Measurements from ENCODE around the gene SLC35E1. TPM values are rescaled to one million over a fixed set of nuclear protein-coding genes. Genes with fewer than 3 reads are reported as not detected.
A peak's percentile ranks its signal among the peaks of the same experiment; 100 is the strongest.
"Not testable (repeated sequence)": the region's sequence is repeated elsewhere in the genome, so short reads cannot be mapped to it uniquely, and the experiment has no call there.

Gene SLC35E1
- polyA plus RNA-seq, 3 donors = 40.0 to 42.8 (median 42.4) TPM

- DNase-seq (ENCODE audit: low read depth in 3 of 3, low spot score in 2 of 3) = no peak
Observed at GRCh38 chr19:16559780-16560276, 12.4 kb downstream of the SLC35E1 start.

DNA sequence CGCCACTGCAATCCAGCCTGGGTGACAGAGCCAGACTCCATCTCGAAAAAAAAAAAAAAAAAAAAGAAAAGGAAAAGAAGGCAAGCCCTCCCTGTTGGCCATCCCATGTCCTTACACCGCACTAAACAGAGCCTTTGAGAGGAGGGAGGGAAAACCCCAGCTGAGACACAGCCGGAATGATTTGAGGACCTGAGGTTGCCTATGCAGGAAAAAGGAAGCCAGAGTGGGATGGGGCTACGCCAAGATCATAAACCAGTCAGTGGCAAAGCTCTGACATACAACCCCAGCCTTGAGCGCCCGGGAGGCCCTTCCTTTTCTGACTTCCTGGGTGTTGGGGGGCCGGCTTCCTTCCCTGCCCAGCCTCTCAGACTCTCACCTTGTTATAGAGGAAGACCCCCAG, 17.4 kb downstream of the SLC35E1 start:
- no peak for DNase-seq (ENCODE audit: low read depth in 3 of 3, low spot score in 2 of 3)

DNA sequence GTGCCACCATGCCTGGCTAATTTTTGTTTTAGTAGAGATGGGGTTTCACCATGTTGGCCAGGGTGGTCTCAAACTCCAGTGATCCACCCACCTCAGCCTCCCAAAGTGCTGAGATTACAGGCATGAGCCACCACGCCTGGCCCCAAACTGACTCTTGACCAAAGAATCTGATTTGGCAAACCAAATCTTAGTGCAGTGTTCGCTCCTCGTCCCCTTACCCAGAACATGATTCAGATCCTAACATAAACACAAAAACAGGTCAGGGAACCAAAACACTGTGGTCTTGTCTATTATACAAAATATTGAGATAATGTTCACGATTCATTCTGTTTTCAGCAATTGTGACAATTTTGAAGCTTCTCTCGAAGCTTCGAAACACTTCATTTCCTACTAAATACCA, 20.3 kb downstream of the SLC35E1 start:
- not testable (repeated sequence) for DNase-seq (ENCODE audit: low read depth in 3 of 3, low spot score in 2 of 3)

DNA sequence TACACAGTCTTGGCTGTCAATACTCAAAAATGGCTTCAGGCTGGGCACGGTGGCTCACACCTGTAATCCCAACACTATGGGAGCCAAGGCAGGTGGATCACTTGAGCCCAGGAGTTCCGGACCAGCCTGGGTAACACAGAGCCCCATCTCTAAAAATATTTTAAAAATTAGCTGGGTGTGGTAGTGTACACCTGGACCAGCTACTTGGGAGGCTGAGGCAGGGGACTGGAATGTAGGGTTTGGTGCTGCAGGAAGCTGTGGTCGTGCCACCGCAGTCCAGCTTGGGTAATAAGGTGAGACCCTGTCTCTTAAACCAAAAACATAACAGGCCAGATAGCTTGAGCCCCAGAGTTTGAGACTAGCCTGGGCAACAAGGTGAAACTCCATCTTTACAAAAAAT, 23.3 kb downstream of the SLC35E1 start:
- no peak for DNase-seq (ENCODE audit: low read depth in 3 of 3, low spot score in 2 of 3)

DNA sequence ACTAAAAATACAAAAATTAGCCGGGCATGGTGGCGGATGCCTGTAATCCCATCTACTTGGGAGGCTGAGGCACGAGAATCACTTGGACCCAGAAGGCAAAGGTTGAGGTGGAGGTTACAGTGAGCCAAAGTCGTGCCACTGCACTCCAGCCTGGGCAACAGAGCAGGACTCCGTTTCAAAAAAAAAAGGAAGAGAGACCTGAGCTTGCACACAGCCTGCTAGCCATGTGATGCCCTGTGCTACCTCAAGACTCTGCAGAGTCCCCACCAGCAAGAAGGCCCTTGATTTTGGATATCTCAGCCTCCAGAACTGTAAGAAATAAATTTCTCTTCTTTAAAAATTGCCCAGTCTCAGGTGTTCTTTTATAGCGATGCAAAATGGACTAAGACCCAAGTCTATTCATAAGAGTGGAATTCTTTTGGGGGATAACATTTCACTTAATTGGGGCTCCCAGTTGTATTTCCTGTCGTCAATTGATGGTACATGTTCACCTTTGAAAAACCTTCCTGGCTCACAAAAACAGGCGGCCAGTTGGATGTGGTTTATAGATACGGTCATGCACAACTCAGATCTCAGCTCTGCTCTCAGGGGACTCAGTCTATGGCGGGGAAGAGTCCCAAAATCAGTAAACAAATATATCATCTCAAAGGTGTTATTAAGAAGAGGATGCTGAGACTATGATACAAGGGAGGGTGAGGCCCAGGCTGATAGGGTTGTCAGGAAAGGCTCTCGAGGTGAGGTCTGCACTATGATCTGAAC, 27.6 kb downstream of the SLC35E1 start:
- no peak for DNase-seq (ENCODE audit: low read depth in 3 of 3, low spot score in 2 of 3)

DNA sequence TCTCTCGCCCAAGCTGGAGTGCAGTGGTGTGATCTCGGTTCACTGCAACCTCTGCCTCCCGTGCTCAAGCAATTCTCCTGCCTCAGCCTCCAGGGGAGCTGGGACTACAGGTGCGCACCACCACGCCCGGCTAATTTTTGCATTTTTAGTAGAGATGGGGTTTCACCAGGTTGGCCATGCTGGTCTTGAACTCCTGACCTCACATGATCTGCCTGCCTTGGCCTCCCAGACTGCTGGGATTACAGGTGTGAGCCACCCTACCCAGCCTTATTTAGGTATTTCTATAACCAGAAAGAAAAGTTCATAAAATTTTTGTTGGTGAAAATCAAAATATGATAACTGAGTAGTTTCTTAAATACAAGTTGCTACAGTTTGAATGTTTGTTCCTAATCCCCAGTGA, 28.5 kb downstream of the SLC35E1 start:
- DNase-seq (ENCODE audit: low read depth in 3 of 3, low spot score in 2 of 3) = not testable (repeated sequence)

DNA sequence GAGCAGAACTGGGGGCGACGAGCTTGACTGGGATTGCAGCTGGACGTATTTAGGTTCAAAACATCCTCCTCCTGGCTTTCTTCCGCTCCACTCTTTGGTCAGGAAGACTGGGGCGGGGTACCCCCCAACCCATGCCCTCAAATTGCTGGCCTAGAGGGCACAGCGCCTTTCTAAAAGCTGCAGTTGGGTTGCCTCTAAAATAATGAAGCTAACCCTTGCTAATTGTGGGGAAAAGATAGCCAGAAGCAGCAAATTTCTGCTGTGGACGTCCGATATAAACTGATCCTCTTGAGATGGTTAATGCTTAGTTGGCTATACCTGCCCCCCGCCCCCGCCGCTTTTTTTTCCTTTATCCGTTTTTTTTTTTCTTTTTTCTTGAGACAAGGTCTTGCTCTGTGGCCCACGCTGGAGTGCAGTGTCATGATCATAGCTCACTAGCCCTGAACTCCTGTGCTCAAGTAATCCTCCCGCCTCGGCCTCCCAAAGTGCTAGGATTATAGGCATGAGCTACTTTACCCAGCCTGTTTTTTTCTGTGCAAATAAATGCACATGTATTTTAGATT, 29.2 kb downstream of the SLC35E1 start:
- no peak for DNase-seq (ENCODE audit: low read depth in 3 of 3, low spot score in 2 of 3)

DNA sequence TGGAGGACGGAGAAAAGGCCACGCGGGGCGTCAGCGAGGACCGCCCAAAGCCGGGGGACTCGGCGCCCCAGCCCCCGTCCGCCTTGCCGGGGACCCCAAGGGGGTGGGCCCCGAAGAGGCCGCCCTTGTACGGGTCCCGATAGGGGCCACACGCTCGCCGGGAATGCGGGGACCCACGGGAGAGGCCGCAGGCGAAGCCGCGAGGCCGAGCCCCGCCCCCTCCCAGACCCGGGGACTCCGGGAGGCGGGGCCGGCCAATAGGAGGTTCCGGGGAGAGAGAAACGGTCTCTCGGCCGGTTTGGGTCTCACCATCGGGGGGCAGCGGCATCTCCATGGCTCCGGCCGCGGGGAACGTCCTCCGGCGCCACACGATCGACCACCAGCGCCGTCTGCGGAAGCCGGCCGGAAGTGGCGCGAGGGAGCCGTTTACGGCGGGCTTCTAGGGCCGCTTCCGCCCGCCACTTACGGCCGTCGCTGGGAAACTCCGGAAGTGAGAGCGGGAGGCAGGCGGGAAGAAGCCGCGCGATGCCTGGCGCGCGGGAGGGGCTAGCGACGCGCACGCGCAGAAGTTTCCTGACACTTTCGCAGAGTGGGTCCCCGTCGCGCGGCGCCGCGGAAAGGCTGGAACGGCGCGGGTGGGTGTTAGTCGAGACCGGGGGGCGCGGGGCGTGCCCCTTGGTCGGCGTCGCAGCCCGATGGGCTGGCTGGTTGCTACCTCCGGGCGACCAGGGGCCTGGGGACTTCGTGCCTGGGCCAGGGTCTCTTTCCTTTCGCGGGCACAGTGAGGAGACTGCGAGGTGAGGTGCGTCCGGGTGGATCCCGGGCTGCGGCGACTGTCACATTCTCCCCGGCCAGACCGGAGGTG, 29.9 kb downstream of the SLC35E1 start, which contains the start of gene CHERP:
CHERP (minus strand) TSS at position 393 of the 865 bp plus-strand sequence; CDS start at position 334, 59 bp downstream.
- DNase-seq (ENCODE audit: low read depth in 3 of 3, low spot score in 2 of 3) = peak; percentile 77 to 89 (median 85)

DNA sequence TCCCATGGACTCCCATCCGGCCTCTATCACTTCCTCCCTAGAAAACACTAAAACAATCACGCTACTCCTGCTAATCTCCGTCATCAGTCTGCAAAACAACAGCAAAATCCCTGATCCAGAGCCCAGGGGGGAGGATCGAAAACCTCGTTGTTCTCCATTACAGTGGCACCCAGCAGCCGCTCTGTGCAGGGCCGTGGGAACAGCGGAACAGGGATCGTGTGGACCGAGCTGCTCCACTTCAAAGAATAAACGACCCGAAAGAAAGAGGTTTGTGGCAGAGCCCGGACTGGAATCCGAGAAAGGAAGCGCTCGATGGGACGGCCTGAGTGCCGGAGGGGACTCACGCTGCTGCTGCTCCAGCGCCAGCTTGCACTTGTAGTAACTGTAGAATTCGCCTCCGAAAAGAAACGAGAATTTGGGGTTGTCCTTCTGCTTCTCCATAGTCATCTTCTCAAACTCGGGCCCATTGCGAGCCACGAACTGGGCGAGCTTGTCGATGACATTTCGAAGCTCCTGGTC, 30.6 kb downstream of the SLC35E1 start:
- no peak for DNase-seq (ENCODE audit: low read depth in 3 of 3, low spot score in 2 of 3)

DNA sequence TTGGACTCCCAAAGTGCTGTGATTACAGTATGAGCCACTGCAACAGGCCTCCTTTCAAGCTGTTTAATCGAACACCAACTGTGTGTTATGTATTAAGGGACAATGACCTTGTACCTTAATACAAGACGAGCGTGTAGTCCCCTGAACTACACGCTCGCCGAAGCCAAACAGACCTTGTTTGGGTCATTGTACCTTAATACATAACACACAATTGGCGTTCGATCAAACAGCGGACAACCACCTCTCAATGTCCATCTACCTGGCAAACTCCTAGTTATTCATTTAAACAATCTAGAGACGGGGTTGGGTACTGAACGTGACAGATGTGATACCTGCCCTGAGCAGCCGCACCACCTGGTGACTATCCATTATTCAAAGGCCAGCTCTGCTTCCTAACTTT, 31.3 kb downstream of the SLC35E1 start:
- no peak for DNase-seq (ENCODE audit: low read depth in 3 of 3, low spot score in 2 of 3)

- no peak for DNase-seq (ENCODE audit: low read depth in 3 of 3, low spot score in 2 of 3)
Observed at GRCh38 chr19:16537111-16537510, 35.1 kb downstream of the SLC35E1 start.

DNA sequence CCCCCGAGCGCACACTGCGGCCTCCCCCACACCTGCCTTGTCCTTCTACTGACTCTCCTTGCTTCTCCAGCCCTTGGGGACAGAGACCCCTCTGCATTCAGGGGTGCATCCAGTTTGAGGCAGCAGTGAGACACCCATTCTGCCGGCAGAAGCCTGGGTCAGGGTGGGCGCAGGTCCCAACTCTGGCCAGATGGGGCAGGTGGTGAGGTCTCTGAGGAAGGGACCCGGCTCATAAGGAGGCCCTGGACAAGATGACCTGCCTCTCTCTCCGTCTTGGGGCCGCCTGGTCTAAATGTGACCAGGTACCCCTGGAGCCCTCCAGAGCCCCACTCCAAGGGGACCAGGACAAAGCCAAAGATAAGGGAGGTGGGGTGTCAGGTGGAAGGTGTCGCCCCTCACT, 36.1 kb downstream of the SLC35E1 start:
- DNase-seq (ENCODE audit: low read depth in 3 of 3, low spot score in 2 of 3) = no peak

DNA sequence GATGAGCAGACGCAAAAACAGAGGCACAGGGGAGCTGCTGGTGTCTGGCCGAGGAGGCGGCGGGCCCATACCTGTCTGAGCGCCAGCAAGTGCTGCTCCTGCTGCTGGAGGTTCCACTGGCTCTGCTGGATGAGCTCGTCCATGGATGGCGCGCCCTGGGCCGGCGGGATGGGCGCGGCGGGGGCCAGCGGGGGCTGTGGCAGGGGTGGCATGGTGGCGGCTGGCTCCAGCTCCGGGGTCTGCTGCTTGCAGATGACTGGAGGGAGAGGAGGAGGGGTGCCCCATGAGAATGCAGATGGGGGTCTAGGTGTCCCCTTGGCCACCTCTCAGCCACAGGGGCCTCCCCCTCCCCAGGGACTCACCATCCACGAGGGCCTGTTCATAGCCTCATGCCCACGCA, 36.8 kb downstream of the SLC35E1 start:
- no peak for DNase-seq (ENCODE audit: low read depth in 3 of 3, low spot score in 2 of 3)

DNA sequence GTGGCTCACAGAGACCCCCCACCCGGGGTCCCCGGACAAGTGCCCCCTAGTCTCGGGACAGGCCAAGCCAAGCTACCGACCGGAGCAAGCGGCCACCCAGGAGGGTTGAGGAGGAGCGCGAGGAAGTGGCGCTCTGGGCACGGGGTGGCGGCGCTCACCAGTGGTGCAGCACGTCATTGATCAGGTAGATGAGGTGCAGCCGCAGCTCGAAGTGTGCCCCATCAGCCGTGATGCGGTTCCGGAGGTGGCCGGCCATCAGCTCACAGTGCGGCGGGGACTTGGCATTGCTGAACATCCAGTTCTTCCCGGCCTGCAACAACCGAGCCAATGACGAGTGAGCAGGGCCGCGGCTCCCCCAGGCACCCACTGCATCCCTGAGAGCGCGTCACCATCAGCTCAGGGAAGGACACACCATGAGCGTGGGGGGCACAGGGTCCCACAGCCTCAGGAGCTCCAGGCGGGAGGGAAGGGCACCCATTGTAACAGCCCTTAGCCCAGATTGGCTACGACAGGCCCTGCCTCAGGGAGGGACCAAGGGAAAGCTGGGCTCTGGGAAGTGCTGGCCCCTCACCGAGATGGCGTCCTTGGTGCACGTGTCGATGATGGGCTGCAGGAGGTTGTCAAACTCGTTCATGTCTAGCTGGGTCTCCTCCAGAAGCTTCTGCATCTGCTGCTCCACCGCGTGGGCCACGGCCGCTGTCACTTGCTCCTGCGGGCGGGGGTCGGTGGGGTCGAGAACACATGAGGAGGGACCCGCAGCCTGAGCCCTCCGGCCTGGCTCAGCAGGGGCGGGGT, 39.6 kb downstream of the SLC35E1 start:
- no peak for DNase-seq (ENCODE audit: low read depth in 3 of 3, low spot score in 2 of 3)

DNA sequence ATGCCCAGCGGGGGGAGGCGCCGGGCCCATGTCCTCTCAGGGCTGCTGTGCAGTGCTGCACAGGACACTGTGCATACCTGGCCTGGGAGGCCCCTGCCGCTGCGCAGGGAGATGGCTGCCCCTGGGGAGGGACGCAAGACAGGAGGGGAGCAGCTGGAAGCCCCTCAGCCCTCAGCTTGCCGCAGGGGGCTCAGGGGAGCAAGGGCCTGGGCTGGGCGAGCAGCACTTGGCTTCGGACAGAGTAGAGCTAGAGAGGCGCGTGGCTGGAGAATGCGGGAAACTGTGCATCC, 40.9 kb downstream of the SLC35E1 start:
- DNase-seq (ENCODE audit: low read depth in 3 of 3, low spot score in 2 of 3) = no peak

- no peak for DNase-seq (ENCODE audit: low read depth in 3 of 3, low spot score in 2 of 3)
Observed at GRCh38 chr19:16530540-16531379, 41.5 kb downstream of the SLC35E1 start.

DNA sequence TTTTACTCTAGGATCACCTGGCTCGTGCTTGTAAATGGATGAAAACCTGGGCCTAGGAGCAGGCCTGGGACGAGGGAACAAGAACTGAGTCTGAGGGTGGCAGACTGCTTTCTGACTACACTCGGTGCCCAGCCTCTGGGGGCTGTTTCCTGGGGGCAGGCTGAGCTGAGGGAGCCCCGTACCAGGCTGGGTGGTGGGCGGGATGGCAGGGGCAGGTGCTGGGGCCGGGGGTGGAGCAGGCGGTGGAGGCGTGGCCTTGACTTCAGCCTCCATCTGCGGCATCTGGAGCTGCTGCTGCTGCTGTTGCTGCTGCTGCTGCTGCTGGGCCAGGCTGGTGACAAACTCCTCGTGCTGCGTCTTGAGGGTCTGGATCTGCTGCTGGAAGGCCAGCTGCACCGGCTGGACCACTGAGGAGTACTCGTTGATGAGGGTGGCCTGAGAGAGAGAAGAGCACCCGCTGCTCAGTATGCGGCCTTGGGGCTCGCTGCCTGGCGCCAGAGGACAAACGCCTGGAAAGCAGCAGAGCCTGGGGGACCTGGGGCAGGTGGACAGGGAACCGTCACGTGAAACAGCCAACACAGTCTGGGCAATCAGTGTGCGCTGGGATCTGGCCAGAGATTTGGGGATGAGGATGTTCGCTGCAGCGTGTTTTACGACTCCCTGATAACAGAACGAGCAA, 42.6 kb downstream of the SLC35E1 start:
- no peak for DNase-seq (ENCODE audit: low read depth in 3 of 3, low spot score in 2 of 3)

GRCh38 chr19:16527971-16528521, 44.2 kb downstream of the SLC35E1 start:
- DNase-seq (ENCODE audit: low read depth in 3 of 3, low spot score in 2 of 3) = no peak

All from right renal cortex interstitium (tissue), 3 donors.